PC-3 (cell line): ENCODE results near the gene ERN2.
"Not testable (repeated sequence)": the region's sequence is repeated elsewhere in the genome, so short reads cannot be mapped to it uniquely, and the experiment has no call there.

ENCODE experiments used
- CTCF ChIP-seq: fragments of 300-600 bp; sonication (generic); conservative IDR thresholded peaks from 2 replicates; pipeline ENCODE4 v1.5.1; 2017; ENCODE audit warnings: antibody characterized with exemption, low read depth, mild to moderate bottlenecking, low read length
- EZH2 ChIP-seq: fragments of 300-600 bp; sonication (generic); IDR thresholded peaks from one replicate; pipeline ENCODE4 v1.6.1; 2017; ENCODE audit warnings: antibody characterized with exemption, mild to moderate bottlenecking, low read length; ENCODE audit not compliant: unreplicated experiment
- EZH2phosphoT487 ChIP-seq: fragments of 300-600 bp; sonication (generic); IDR thresholded peaks from 2 replicates; pipeline ENCODE4 v1.6.1; 2018; ENCODE audit warnings: mild to moderate bottlenecking, antibody characterized with exemption, low read length, borderline replicate concordance

GRCh38 chr16:23722613-23723240, 9.7 kb upstream of the ERN2 start:
- not testable (repeated sequence) for TF ChIP-seq CTCF, EZH2phosphoT487, EZH2
